Measurements from ENCODE around the gene DYRK1B. TPM values are rescaled to one million over a fixed set of nuclear protein-coding genes. Genes with fewer than 3 reads are reported as not detected.

The DYRK1B gene
- total RNA-seq, 1 experiment from 2014 or later: 2.4 TPM

GRCh38 chr19:39871886-39872866 lies 38.2 kb upstream of the DYRK1B start:
- intact Hi-C loops (cut with micrococcal nuclease): no loop called here
- H3K4me3 ChIP-seq (ENCODE audit: low read length): no peak overlapping the region
- H3F3A ChIP-seq (ENCODE audit: low read length, unreplicated experiment): no peaks in the 10 kb centered on the region
- CTCF ChIA-PET: no interaction called here
- no TSS peak for BruUV-seq (replicated peaks)
- POLR2A ChIA-PET (ENCODE audit: unreplicated experiment): no interaction called here
- H4K20me1 ChIP-seq (ENCODE audit: low read length): no peaks in the 10 kb centered on the region
- no peaks in the 10 kb centered on the region for H3K9me2 ChIP-seq (replicated peaks; ENCODE audit: low read length)
- no peaks in the 10 kb centered on the region for H3K4me1 ChIP-seq (ENCODE audit: insufficient read depth, low read length)
- H3K79me2 ChIP-seq (ENCODE audit: low read length): no peaks in the 10 kb centered on the region
- no peak overlapping the region for H2AFZ ChIP-seq (ENCODE audit: low read length)
- H3K4me2 ChIP-seq (ENCODE audit: low read length): no peak overlapping the region
- no peak for ATAC-seq
- H3K9me3 ChIP-seq (ENCODE audit: low read length): no peaks in the 10 kb centered on the region
- no peak overlapping the region for H3K27ac ChIP-seq (ENCODE audit: low read length)
- DNase-seq: no peak
- no peak overlapping the region for H3K9ac ChIP-seq (ENCODE audit: low read length)
- TF ChIP-seq EZH2 (IDR thresholded peaks at IDR 0.05; ENCODE audit: low read length, unreplicated experiment) (no peak), CTCF (conservative IDR thresholded peaks at IDR 0.05; ENCODE audit: low read depth, low read length) (no peak), EZH2phosphoT487 (IDR thresholded peaks at IDR 0.05; ENCODE audit: borderline replicate concordance, low read length) (no peak)
- H3K36me3 ChIP-seq (ENCODE audit: low read depth, low read length): no peaks in the 10 kb centered on the region
- H3K27me3 ChIP-seq (ENCODE audit: low read length): no peaks in the 10 kb centered on the region

GRCh38 chr19:39871362-39871761 lies 37.4 kb upstream of the DYRK1B start:
- Histone ChIP-seq H3K4me3 (ENCODE audit: low read length) (no peak overlapping the region), H3F3A (ENCODE audit: low read length, unreplicated experiment) (no peaks in the 10 kb centered on the region), H3K36me3 (ENCODE audit: low read depth, low read length) (no peaks in the 10 kb centered on the region), H3K9me2 (replicated peaks; ENCODE audit: low read length) (no peaks in the 10 kb centered on the region), H3K4me2 (ENCODE audit: low read length) (no peak overlapping the region), H3K9ac (ENCODE audit: low read length) (no peak overlapping the region), H2AFZ (ENCODE audit: low read length) (no peak overlapping the region), H3K27me3 (ENCODE audit: low read length) (no peaks in the 10 kb centered on the region), H4K20me1 (ENCODE audit: low read length) (no peaks in the 10 kb centered on the region), H3K9me3 (ENCODE audit: low read length) (no peaks in the 10 kb centered on the region), H3K27ac (ENCODE audit: low read length) (no peak overlapping the region), H3K4me1 (ENCODE audit: insufficient read depth, low read length) (no peaks in the 10 kb centered on the region), H3K79me2 (ENCODE audit: low read length) (no peaks in the 10 kb centered on the region)
- DNase-seq (no peak), ATAC-seq (no peak)
- TF ChIP-seq EZH2 (IDR thresholded peaks at IDR 0.05; ENCODE audit: low read length, unreplicated experiment) (no peak), EZH2phosphoT487 (IDR thresholded peaks at IDR 0.05; ENCODE audit: borderline replicate concordance, low read length) (no peak), CTCF (conservative IDR thresholded peaks at IDR 0.05; ENCODE audit: low read depth, low read length) (no peak)
- intact Hi-C loops (cut with micrococcal nuclease): no loop called here
- ChIA-PET POLR2A (ENCODE audit: unreplicated experiment) (no interaction called here), CTCF (no interaction called here)
- no TSS peak for BruUV-seq (replicated peaks)
